ENCODE measurements around the gene PDIA5. TPM values are rescaled to one million over a fixed set of nuclear protein-coding genes. Genes with fewer than 3 reads are reported as not detected.

Gene PDIA5
- total RNA-seq, 1 donor from 2014 or later, result 5.7 TPM

- peak; percentile 76 for ATAC-seq
Observed at GRCh38 chr3:123084192-123084591, 17.4 kb downstream of the PDIA5 start.

GRCh38 chr3:123084738-123085237 lies 18.0 kb downstream of the PDIA5 start:
- peak; percentile 65 for DNase-seq (ENCODE audit: missing footprints)
- intact Hi-C loops (cut with DNase I), result no loop called here

More at GRCh38 chr3:123084192-123084591, 17.4 kb downstream of the PDIA5 start:
- intact Hi-C loops (cut with DNase I), result no loop called here
- DNase-seq (ENCODE audit: missing footprints), result peak; percentile 68

GRCh38 chr3:123085293-123085931 lies 18.6 kb downstream of the PDIA5 start:
- intact Hi-C loops (cut with DNase I), result no loop called here
- no peak for DNase-seq (ENCODE audit: missing footprints)
- no peak for ATAC-seq

More at GRCh38 chr3:123084738-123085237, 18.0 kb downstream of the PDIA5 start:
- no peak for ATAC-seq

GRCh38 chr3:123085932-123086627 lies 19.3 kb downstream of the PDIA5 start:
- ATAC-seq (no peak), DNase-seq (ENCODE audit: missing footprints) (no peak)
- intact Hi-C loops (cut with DNase I), result no loop called here

GRCh38 chr3:123088387-123088786 lies 21.6 kb downstream of the PDIA5 start:
- DNase-seq (ENCODE audit: missing footprints) (no peak), ATAC-seq (no peak)
- intact Hi-C loops (cut with DNase I), result no loop called here

GRCh38 chr3:123089611-123090331 lies 22.9 kb downstream of the PDIA5 start:
- intact Hi-C loops (cut with DNase I), result loop anchor here (10.0 kb wide), 1 partner anchor 115 kb away; the partner anchor contains the start of gene SEC22A
- peak; percentile 88 for DNase-seq (ENCODE audit: missing footprints)
- ATAC-seq, result peak; percentile 92

- DNase-seq (ENCODE audit: missing footprints), result no peak
- intact Hi-C loops (cut with DNase I), result loop anchor here (10.0 kb wide), 1 partner anchor 114 kb away; the partner anchor contains the start of gene SEC22A
- ATAC-seq, result no peak
Observed at GRCh38 chr3:123090728-123091531, 24.1 kb downstream of the PDIA5 start.

- intact Hi-C loops (cut with DNase I), result loop anchor here (10.0 kb wide), 1 partner anchor 113 kb away; the partner anchor contains the start of gene SEC22A
- ATAC-seq (no peak), DNase-seq (ENCODE audit: missing footprints) (no peak)
Observed at GRCh38 chr3:123092243-123092642, 25.4 kb downstream of the PDIA5 start.

- ATAC-seq (no peak), DNase-seq (ENCODE audit: missing footprints) (no peak)
- intact Hi-C loops (cut with DNase I), result loop anchor here (10.0 kb wide), 1 partner anchor 111 kb away; the partner anchor contains the start of gene SEC22A
Observed at GRCh38 chr3:123093696-123094095, 26.9 kb downstream of the PDIA5 start.

GRCh38 chr3:123094516-123095313 lies 27.9 kb downstream of the PDIA5 start:
- intact Hi-C loops (cut with DNase I), result loop anchor here (10.0 kb wide), 1 partner anchor 110 kb away; the partner anchor contains the start of gene SEC22A
- ATAC-seq, result no peak
- DNase-seq (ENCODE audit: missing footprints), result no peak

- no peak for ATAC-seq
- intact Hi-C loops (cut with DNase I), result loop anchor here (10.0 kb wide), 1 partner anchor 109 kb away; the partner anchor contains the start of gene SEC22A
- DNase-seq (ENCODE audit: missing footprints), result no peak
Observed at GRCh38 chr3:123096126-123096525, 29.3 kb downstream of the PDIA5 start.

GRCh38 chr3:123096731-123097130 lies 29.9 kb downstream of the PDIA5 start:
- peak; percentile 77 for DNase-seq (ENCODE audit: missing footprints)
- peak; percentile 85 for ATAC-seq
- intact Hi-C loops (cut with DNase I), result loop anchor here (10.0 kb wide), 1 partner anchor 108 kb away; the partner anchor contains the start of gene SEC22A

- no peak for DNase-seq (ENCODE audit: missing footprints)
- ATAC-seq, result no peak
- intact Hi-C loops (cut with DNase I), result loop anchor here (10.0 kb wide), 1 partner anchor 106 kb away; the partner anchor contains the start of gene SEC22A
Observed at GRCh38 chr3:123098426-123099330, 31.9 kb downstream of the PDIA5 start.

- no peak for ATAC-seq
- DNase-seq (ENCODE audit: missing footprints), result no peak
- intact Hi-C loops (cut with DNase I), result loop anchor here (10.0 kb wide), 1 partner anchor 105 kb away; the partner anchor contains the start of gene SEC22A
Observed at GRCh38 chr3:123099331-123100192, 32.7 kb downstream of the PDIA5 start.

GRCh38 chr3:123100193-123100776 lies 33.5 kb downstream of the PDIA5 start:
- ATAC-seq, result no peak
- no peak for DNase-seq (ENCODE audit: missing footprints)
- intact Hi-C loops (cut with DNase I), result no loop called here

All from Right ventricle myocardium inferior (tissue), 1 donor.